Urinary bladder (tissue), 4 donors: ENCODE data around the gene CHCHD4. TPM values are rescaled to one million over a fixed set of nuclear protein-coding genes. Genes with fewer than 3 reads are reported as not detected.

ENCODE experiments used
- DNase-seq: peaks from one replicate; pipeline ENCODE4 v3.0.0-alpha.2; 2015; ENCODE audit errors: extremely low spot score
- H3K27ac ChIP-seq: one replicate; pipeline ENCODE4 v1.5.1; 2013; ENCODE audit warnings: low read depth, mild to moderate bottlenecking, moderate library complexity
- H3K36me3 ChIP-seq: one replicate; pipeline ENCODE4 v1.6.1; 2013; ENCODE audit warnings: mild to moderate bottlenecking, moderate library complexity; ENCODE audit not compliant: insufficient read depth
- H3K4me1 ChIP-seq: one replicate; pipeline ENCODE4 v1.6.1; 2013; ENCODE audit warnings: mild to moderate bottlenecking, moderate library complexity; ENCODE audit not compliant: insufficient read depth
- H3K4me3 ChIP-seq: one replicate; pipeline ENCODE4 v1.5.1; 2013; ENCODE audit warnings: low read depth, low read length
- WGBS: extraction: QIAGEN DNeasy Blood & Tissue Kit; methylation state at CpG from one replicate; pipeline ENCODE4 v1.1.7; 2013; 5-methylcytosine and 5-hydroxymethylcytosine counted together
- polyA plus RNA-seq: library from polyadenylated mRNA; stranded (reverse); fragments of 200-250 nt; gene quantifications from one replicate; pipeline ENCODE4 v1.2.3, GENCODE V29; 2013
- total RNA-seq: library from RNA; depleted of rRNA; stranded (reverse); fragments of >200 nt; gene quantifications from one replicate; pipeline ENCODE4 v1.2.3, GENCODE V29; 2014
- donor health status: healthy with polysubstance abuse.
- donor health status: healthy.

CHCHD4 gene
- total RNA-seq (7.7 TPM), polyA plus RNA-seq (18.2 TPM)

DNA sequence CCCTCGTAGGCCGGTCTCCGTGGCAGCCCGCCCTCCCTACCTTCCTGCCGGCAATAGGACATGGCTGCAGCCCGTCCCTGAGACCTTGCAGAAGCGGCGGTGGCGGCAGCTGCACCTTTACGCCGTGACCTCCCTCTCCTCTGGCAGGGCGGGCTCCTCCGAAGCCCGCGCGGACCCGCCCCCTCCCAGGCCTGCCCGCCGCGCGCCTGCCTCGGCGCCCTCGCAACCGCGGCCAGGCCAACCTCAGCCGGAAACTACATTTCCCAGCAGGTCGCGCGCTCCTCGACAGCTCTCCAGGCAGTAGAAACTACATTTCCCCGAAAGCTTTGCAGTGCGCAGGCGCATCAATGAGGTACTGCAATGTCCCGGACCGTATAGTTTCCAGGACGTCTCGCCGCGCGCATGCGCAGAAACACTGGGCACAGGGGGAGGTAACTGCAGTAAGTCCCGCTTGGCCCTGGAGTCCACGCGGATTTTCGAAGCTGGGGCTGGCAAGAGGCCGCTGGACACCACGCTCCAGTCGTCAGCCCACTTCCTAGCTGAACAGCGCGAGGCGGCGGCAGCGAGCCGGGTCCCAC, at the start of gene CHCHD4, which contains the start of gene TMEM43:
Gene CHCHD4, minus strand, starts transcription at position 256 of the 578 bp plus-strand sequence. Its CDS starts 194 bp downstream, at position 62.
Gene TMEM43, plus strand, starts transcription at position 438 of the 578 bp plus-strand sequence. CDS start 142 bp downstream, outside the sequence.
- peak; percentile 99 for DNase-seq
- peaks cover 2% of the 10 kb centered on the region for H3K4me1 ChIP-seq
- H3K4me3 ChIP-seq = peak within 1 kb of the TSS; percentile 74
- WGBS = under 1% methylated on average over 55 of the region's 55 CpGs
- peak within 1 kb of the TSS; percentile 92 for H3K27ac ChIP-seq
- H3K36me3 ChIP-seq = no peaks in the 10 kb centered on the region

DNA sequence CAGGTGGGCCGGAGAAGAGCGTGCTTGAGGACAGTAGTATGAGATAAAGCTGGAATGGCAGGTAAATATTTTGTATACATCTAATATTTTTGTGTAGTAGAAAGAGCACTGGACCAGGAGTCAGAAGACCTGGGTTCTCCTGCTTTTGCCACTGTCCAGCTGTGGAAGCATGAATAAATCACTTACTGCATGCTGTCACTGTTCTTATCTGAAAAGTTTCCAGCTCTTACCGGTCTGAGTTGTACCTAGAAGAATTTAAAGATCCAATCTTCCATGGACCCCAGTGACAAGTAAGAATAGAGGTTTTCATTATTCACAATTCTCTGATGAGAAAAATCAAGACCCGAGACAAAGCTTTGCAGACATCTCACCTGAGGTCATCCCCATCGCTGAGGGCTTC, 47.8 kb upstream of the CHCHD4 start:
- H3K27ac ChIP-seq = no peak overlapping the region
- H3K4me1 ChIP-seq = no peaks in the 10 kb centered on the region
- 94% methylated on average over 5 of the region's 5 CpGs for WGBS
- DNase-seq = no peak
- no peak overlapping the region for H3K4me3 ChIP-seq
- H3K36me3 ChIP-seq = peaks cover 2% of the 10 kb centered on the region

DNA sequence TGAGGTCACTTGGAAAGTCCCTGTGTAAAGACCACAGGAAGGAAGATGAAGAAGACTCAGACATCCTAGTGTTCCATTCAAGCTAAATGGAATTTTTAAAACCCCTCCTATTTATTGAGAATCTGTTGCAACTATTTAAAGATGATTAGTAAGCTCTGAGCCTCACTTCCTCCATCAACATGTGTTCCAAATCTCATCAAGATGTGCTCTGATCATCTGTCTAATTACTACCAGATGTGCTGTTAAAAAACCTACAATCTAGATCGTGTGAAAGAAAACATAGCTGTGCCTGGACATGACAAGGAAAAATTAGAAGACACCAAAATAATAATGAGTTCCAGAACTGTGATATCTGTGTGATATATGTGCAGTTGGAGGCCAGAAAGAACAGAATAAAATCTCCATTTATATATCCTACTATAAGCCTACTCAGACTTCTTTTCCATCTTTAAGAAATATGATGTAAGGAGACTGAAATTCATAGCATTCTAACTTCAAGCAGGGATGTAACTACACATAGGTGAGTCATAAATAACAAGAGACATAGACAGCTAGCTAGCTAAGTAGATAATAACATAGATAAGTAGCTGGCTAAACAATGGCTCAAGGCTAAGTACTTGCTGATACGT, 46.0 kb upstream of the CHCHD4 start:
- WGBS = 57% methylated on average over 2 of the region's 2 CpGs
- Histone ChIP-seq H3K4me3 (no peak overlapping the region), H3K36me3 (peaks cover 2% of the 10 kb centered on the region), H3K27ac (no peak overlapping the region), H3K4me1 (no peaks in the 10 kb centered on the region)
- no peak for DNase-seq

GRCh38 chr3:14169871-14170270, 45.2 kb upstream of the CHCHD4 start:
- peaks cover 8% of the 10 kb centered on the region for H3K36me3 ChIP-seq
- no peaks in the 10 kb centered on the region for H3K4me1 ChIP-seq
- H3K4me3 ChIP-seq = no peak overlapping the region
- DNase-seq = no peak
- no peak overlapping the region for H3K27ac ChIP-seq

- 97% methylated on average over 2 of the region's 2 CpGs for WGBS
- no peak overlapping the region for H3K4me3 ChIP-seq
- no peak for DNase-seq
- H3K27ac ChIP-seq = no peak overlapping the region
- H3K36me3 ChIP-seq = peaks cover 8% of the 10 kb centered on the region
- no peaks in the 10 kb centered on the region for H3K4me1 ChIP-seq
These were observed 44.8 kb upstream of the CHCHD4 start for GRCh38 chr3:14169435-14169834.

DNA sequence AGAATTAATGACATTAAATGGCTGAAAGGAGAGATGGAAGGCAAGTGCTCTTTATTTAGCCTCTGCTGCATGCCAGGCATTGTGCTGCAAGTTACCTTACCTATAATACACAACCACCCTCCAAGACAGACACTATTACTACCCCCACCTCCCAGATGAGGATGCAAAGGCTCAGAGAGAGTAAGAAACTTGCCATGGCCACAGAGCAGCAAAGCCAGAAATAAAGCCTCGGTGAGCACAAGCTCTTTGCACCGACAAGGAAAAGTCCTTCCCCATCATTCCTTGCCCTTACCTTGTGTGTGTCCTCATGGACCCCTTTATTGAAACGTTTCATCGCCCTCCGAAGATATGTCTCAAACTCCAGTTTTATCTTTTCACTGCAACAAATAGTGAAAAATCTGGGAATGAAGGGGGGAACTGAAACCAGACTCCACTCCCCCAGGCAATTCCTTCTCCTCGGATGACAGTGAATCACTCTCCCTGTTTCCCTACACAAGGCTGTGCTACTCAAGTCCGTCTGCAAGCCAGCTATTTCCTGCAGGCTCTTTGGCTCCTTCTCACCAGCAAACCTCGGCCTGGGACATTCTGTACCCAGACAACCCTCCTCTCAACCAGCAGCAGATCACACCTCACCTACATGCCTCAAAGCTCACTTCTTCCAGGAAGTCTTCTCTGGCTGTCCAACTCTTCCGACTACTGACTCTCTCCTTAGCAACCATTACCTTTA, 42.4 kb upstream of the CHCHD4 start:
- Histone ChIP-seq H3K27ac (no peak overlapping the region), H3K4me3 (no peak overlapping the region), H3K36me3 (peaks cover 8% of the 10 kb centered on the region)

DNA sequence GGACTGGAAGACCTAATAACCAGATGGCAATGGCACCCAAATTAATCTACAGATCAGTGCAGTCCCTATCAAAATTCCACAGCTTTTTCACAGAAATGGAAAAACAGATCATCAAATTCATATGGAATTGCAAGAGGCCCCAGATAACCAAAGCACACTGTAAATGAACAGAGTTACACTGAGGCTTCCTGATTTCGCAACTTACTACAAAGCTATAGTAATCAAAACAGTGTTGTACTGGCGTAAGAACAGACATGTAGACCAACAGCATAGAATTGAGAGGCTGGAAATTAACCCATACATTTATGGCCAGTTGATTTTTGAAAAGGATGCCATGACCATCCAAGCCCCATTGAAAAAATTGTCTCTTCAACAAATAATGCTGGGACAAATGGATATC, 37.5 kb upstream of the CHCHD4 start:
- DNase-seq = no peak
- no peak overlapping the region for H3K4me3 ChIP-seq
- H3K36me3 ChIP-seq = peaks cover 6% of the 10 kb centered on the region
- no peak overlapping the region for H3K27ac ChIP-seq
- no peaks in the 10 kb centered on the region for H3K4me1 ChIP-seq
- WGBS = 98% methylated on average over 2 of the region's 2 CpGs

More for the DNA sequence above, 42.4 kb upstream of the CHCHD4 start:
- WGBS = 89% methylated on average over 9 of the region's 9 CpGs
- no peaks in the 10 kb centered on the region for H3K4me1 ChIP-seq
- DNase-seq = no peak

DNA sequence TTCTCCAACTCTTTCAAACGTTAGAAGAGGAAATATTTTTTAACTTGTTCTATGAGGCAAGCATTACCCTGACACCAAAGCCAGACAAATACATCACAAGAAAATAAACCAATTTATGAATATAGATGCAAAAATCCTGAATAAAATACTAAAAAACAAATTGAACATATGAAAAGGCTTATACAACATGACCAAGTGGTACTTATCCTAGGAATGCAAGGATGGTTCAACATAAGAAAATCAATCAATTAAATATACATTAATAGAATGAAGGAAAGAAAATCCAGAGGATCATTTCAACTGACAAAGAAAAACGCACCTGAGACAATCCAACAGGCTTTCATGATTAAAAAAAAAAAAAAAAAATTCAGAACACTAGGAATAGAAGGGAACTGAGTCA, 36.6 kb upstream of the CHCHD4 start:
- Histone ChIP-seq H3K4me1 (no peaks in the 10 kb centered on the region), H3K4me3 (no peak overlapping the region), H3K36me3 (peaks cover 6% of the 10 kb centered on the region), H3K27ac (no peak overlapping the region)
- 94% methylated on average over 2 of the region's 2 CpGs for WGBS
- no peak for DNase-seq

GRCh38 chr3:14159426-14159825, 34.8 kb upstream of the CHCHD4 start:
- DNase-seq = no peak
- Histone ChIP-seq H3K4me1 (no peaks in the 10 kb centered on the region), H3K27ac (no peak overlapping the region), H3K4me3 (no peak overlapping the region), H3K36me3 (no peaks in the 10 kb centered on the region)
- WGBS = 97% methylated on average over 8 of the region's 8 CpGs

- no peaks in the 10 kb centered on the region for H3K36me3 ChIP-seq
- WGBS = 92% methylated on average over 14 of the region's 14 CpGs
These were observed 33.7 kb upstream of the CHCHD4 start for GRCh38 chr3:14158370-14158769.

GRCh38 chr3:14157951-14158350, 33.3 kb upstream of the CHCHD4 start:
- no peak overlapping the region for H3K27ac ChIP-seq
- no peaks in the 10 kb centered on the region for H3K4me1 ChIP-seq
- no peaks in the 10 kb centered on the region for H3K36me3 ChIP-seq
- DNase-seq = no peak
- 96% methylated on average over 9 of the region's 9 CpGs for WGBS
- no peak overlapping the region for H3K4me3 ChIP-seq

More at GRCh38 chr3:14158370-14158769, 33.7 kb upstream of the CHCHD4 start:
- no peak for DNase-seq
- Histone ChIP-seq H3K4me1 (no peaks in the 10 kb centered on the region), H3K4me3 (no peak overlapping the region), H3K27ac (no peak overlapping the region)

DNA sequence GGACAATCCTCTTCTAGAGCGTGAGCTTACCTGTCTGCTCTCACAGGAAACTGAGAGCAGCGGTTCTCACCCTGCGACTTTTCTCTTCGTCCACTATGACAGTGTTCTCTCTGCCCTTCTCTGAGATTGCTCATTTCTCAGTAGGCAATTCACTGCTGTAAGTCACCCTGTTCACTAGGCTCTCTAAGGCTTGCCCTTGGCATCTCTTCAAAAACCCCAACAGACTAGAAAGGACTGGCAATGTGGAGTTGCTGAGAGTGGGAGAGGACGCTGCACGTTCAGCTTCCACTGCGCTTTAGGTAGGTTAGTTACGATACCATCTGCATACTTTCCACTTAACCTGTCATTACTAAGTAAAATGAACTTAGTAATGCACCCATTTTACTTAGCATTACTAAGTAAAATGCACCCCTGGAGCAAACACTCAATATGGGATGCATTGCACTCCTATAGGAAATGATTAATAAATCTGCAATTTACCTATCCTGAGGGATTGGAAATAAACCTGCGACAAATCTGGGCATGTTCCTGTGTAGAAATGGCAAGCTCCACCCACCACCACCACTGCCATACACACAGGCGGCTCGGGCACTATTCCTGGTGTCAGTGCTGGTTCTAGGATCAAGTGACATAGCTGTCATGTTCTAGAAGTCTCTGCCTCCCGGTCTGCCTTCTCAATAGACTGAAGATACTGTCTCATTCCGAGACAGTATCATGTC, 32.3 kb upstream of the CHCHD4 start:
- H3K36me3 ChIP-seq = no peaks in the 10 kb centered on the region
- no peak overlapping the region for H3K4me3 ChIP-seq
- 94% methylated on average over 13 of the region's 13 CpGs for WGBS
- no peaks in the 10 kb centered on the region for H3K4me1 ChIP-seq
- no peak overlapping the region for H3K27ac ChIP-seq
- no peak for DNase-seq

DNA sequence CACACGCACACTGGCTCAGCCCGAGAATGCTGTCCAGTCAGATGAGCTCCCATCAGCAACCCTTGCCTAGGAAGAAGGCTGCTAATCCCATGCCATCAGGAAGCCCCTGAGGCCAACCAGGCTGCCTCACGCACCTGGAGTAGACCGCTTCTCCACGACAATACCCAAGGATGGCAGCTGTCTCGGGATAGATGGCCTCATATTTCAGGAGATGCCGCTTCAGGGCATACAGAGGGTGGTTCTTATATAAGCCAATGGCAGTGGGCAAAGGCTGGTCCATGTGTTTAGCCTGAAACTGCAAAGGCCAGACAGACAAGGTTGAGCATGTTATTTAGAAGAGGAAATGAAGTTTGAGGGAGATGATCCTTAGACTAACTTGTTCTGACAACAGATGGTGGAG, 31.5 kb upstream of the CHCHD4 start:
- H3K4me1 ChIP-seq = no peaks in the 10 kb centered on the region
- no peaks in the 10 kb centered on the region for H3K36me3 ChIP-seq
- DNase-seq = no peak
- no peak overlapping the region for H3K4me3 ChIP-seq
- WGBS = 97% methylated on average over 7 of the region's 7 CpGs
- no peak overlapping the region for H3K27ac ChIP-seq
